ENCODE data around the gene PLEKHG2. TPM values are rescaled to one million over a fixed set of nuclear protein-coding genes. Genes with fewer than 3 reads are reported as not detected.

The PLEKHG2 gene
- total RNA-seq, 1 experiment from 2014 or later, result 19.6 TPM

- ChIA-PET POLR2A (interaction anchor here (0.5 to 5.1 kb wide), 49 partner anchors 9 to 1281 kb away, joined by 3 to 107 read pairs (median 5); partner anchors contain the start of genes EID2, EID2B, ITPKC and MED29), CTCF (interaction anchor here (0.7 to 2.0 kb wide), 5 partner anchors 9 to 98 kb away, joined by 4 to 8 read pairs (median 5); partner anchors contain the start of gene EID2B)
- H3K27ac Mint-ChIP-seq (ENCODE audit: low read depth, unreplicated experiment), result peak within 1 kb of the TSS; percentile 95
- peaks cover 62% of the 10 kb centered on the region for H3K36me3 Mint-ChIP-seq (ENCODE audit: insufficient read depth, unreplicated experiment)
- peaks cover 8% of the 10 kb centered on the region for H3K4me1 Mint-ChIP-seq (ENCODE audit: insufficient read depth, unreplicated experiment)
- intact Hi-C loops (cut with micrococcal nuclease), result loop anchor here (1.0 kb wide), 1 partner anchor 23 kb away; the partner anchor contains the start of gene PLEKHG2
- H3K9me3 Mint-ChIP-seq (ENCODE audit: unreplicated experiment), result no peaks in the 10 kb centered on the region
- peak within 1 kb of the TSS; percentile 81 for H3K4me3 Mint-ChIP-seq (ENCODE audit: unreplicated experiment)
- BruUV-seq (replicated peaks), result no TSS peak
- peak; percentile 98 for DNase-seq (ENCODE audit: unreplicated experiment)
- no peaks in the 10 kb centered on the region for H3K27me3 Mint-ChIP-seq (ENCODE audit: insufficient read depth, unreplicated experiment)
- TF ChIP-seq, protein P1, sequence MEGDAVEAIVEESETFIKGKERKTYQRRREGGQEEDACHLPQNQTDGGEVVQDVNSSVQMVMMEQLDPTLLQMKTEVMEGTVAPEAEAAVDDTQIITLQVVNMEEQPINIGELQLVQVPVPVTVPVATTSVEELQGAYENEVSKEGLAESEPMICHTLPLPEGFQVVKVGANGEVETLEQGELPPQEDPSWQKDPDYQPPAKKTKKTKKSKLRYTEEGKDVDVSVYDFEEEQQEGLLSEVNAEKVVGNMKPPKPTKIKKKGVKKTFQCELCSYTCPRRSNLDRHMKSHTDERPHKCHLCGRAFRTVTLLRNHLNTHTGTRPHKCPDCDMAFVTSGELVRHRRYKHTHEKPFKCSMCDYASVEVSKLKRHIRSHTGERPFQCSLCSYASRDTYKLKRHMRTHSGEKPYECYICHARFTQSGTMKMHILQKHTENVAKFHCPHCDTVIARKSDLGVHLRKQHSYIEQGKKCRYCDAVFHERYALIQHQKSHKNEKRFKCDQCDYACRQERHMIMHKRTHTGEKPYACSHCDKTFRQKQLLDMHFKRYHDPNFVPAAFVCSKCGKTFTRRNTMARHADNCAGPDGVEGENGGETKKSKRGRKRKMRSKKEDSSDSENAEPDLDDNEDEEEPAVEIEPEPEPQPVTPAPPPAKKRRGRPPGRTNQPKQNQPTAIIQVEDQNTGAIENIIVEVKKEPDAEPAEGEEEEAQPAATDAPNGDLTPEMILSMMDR (IDR thresholded peaks at IDR 0.05; ENCODE audit: unreplicated experiment), result no peak
Measured at GRCh38 chr19:39435499-39436349, 23.3 kb downstream of the PLEKHG2 start, which contains the start of gene RPS16. Gene RPS16 (minus strand): TSS chr19:39435949. CDS start chr19:39435895, 54 bp downstream.

- Mint-ChIP-seq H3K4me3 (ENCODE audit: unreplicated experiment) (peak overlapping the region; percentile 81), H3K27me3 (ENCODE audit: insufficient read depth, unreplicated experiment) (no peaks in the 10 kb centered on the region), H3K4me1 (ENCODE audit: insufficient read depth, unreplicated experiment) (peaks cover 8% of the 10 kb centered on the region), H3K36me3 (ENCODE audit: insufficient read depth, unreplicated experiment) (peaks cover 56% of the 10 kb centered on the region), H3K9me3 (ENCODE audit: unreplicated experiment) (no peaks in the 10 kb centered on the region), H3K27ac (ENCODE audit: low read depth, unreplicated experiment) (peak overlapping the region; percentile 95)
- TSS peak; percentile 97 for BruUV-seq (replicated peaks)
- POLR2A ChIA-PET, result interaction anchor here (0.6 to 5.1 kb wide), 39 partner anchors 9 to 1281 kb away, joined by 3 to 107 read pairs (median 6); partner anchors contain the start of genes EID2, EID2B, ITPKC and MED29
- CTCF ChIA-PET, result interaction anchor here (1.6 to 2.0 kb wide), 2 partner anchors 8 to 97 kb away, joined by 7 to 8 read pairs; partner anchors contain the start of gene EID2B
- TF ChIP-seq, protein P1 (IDR thresholded peaks at IDR 0.05; ENCODE audit: unreplicated experiment), result no peak
- DNase-seq (ENCODE audit: unreplicated experiment), result no peak
- intact Hi-C loops (cut with micrococcal nuclease), result loop anchor here (1.0 kb wide), 1 partner anchor 24 kb away; the partner anchor contains the start of gene PLEKHG2
Measured at GRCh38 chr19:39436350-39436716, 23.9 kb downstream of the PLEKHG2 start.

DNA sequence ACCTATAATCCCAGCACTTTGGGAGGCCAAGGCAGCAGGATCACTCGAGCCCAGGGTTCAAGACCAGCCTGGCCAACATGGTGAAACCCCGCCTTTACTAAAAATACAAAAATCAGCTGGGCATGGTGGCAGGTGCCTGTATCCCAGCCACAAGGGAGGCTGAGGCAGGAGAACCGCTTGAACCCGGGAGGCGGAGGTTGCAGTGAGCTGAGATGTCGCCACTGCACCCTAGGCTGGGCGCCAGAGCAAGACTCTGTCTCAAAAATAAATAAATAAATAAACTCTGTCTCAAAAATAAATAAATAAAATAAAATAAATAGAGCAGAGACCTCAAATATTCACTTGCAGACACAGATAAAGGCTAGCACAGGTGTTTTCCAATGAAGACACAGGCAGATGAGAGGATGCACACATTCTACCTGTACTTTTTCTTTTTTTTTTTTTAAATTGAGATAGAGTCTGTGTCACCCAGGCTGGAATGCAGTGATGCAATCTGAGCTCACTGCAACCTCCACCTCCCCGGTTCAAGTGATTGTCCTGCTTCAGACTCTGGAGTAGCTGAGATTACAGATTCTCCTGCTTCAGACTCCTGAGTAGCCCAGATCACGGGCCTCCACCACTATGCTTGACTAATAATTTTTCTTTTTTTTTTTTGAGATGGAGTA lies 25.9 kb downstream of the PLEKHG2 start:
- H3K4me3 Mint-ChIP-seq (ENCODE audit: unreplicated experiment), result no peak overlapping the region
- no peak overlapping the region for H3K27ac Mint-ChIP-seq (ENCODE audit: low read depth, unreplicated experiment)
- no peaks in the 10 kb centered on the region for H3K27me3 Mint-ChIP-seq (ENCODE audit: insufficient read depth, unreplicated experiment)
- peak; percentile 56 for DNase-seq (ENCODE audit: unreplicated experiment)
- no peaks in the 10 kb centered on the region for H3K9me3 Mint-ChIP-seq (ENCODE audit: unreplicated experiment)
- ChIA-PET CTCF (interaction anchor here (0.6 to 3.8 kb wide), 18 partner anchors 9 to 1411 kb away, joined by 3 to 44 read pairs (median 4); partner anchors contain the start of genes EID2 and EID2B), POLR2A (interaction anchor here (0.5 to 3.9 kb wide), 8 partner anchors 29 to 1682 kb away, joined by 3 to 21 read pairs (median 3); partner anchors contain the start of gene EID2B)
- peaks cover 35% of the 10 kb centered on the region for H3K36me3 Mint-ChIP-seq (ENCODE audit: insufficient read depth, unreplicated experiment)
- intact Hi-C loops (cut with micrococcal nuclease), result no loop called here
- no TSS peak for BruUV-seq (replicated peaks)
- TF ChIP-seq, protein P1 (IDR thresholded peaks at IDR 0.05; ENCODE audit: unreplicated experiment), result no peak
- H3K4me1 Mint-ChIP-seq (ENCODE audit: insufficient read depth, unreplicated experiment), result peaks cover 8% of the 10 kb centered on the region

All from MCF 10A (cell line).